Thyroid gland (tissue), 4 donors: ENCODE data around the gene PPP2R2D. TPM values are rescaled to one million over a fixed set of nuclear protein-coding genes. Genes with fewer than 3 reads are reported as not detected.

Experiments used
- DNase-seq, 2 donors: peaks; one replicate each; pipeline ENCODE4 v3.0.0-alpha.2; 2019
- H3K27ac ChIP-seq, 3 donors: fragments of 200-600 bp; sonication (generic); 1 replicate in 2 of 3; 2 replicates in 1 of 3; pipeline ENCODE4 v1.5.1; 2016 to 2019; ENCODE audit warnings: mild to moderate bottlenecking in 1 of 3, moderate library complexity in 1 of 3
- H3K27me3 ChIP-seq: fragments of 200-600 bp; sonication (generic); one replicate; pipeline ENCODE4 v1.5.1; 2019
- H3K36me3 ChIP-seq, 2 donors: fragments of 200-600 bp; sonication (generic); one replicate each; pipeline ENCODE4 v1.5.1; 2016 to 2019
- H3K4me1 ChIP-seq, 2 donors: fragments of 200-600 bp; sonication (generic); one replicate each; pipeline ENCODE4 v1.5.1; 2017 to 2019
- H3K4me3 ChIP-seq, 3 donors: fragments of 200-600 bp; sonication (generic); replicated peaks in 1 of 3; 1 replicate in 2 of 3; 2 replicates in 1 of 3; pipeline ENCODE4 v1.5.1; 2016; ENCODE audit warnings: mild to moderate bottlenecking in 1 of 3
- H3K9me3 ChIP-seq: fragments of 200-600 bp; sonication (generic); one replicate; pipeline ENCODE4 v1.5.1; 2017
- CTCF ChIP-seq, 6 experiments: fragments of 200-600 bp in 3 of 6; fragments of 450-650 bp in 3 of 6; sonication (generic) in 3 of 6; IDR thresholded peaks; one replicate each; pipeline ENCODE4 v1.5.1; 2016 to 2019; ENCODE audit warnings: antibody characterized with exemption in 6 of 6, mild to moderate bottlenecking in 2 of 6, inconsistent platforms in 1 of 6, moderate library complexity in 1 of 6
- POLR2A ChIP-seq, 2 donors: fragments of 450-650 bp; IDR thresholded peaks; one replicate each; pipeline ENCODE4 v1.6.1; 2017; ENCODE audit warnings: antibody characterized with exemption in 2 of 2, mild to moderate bottlenecking in 2 of 2, moderate library complexity in 1 of 2
- WGBS, 2 donors: methylation state at CpG; one replicate each; pipeline ENCODE4 v1.1.5; 2017; 5-methylcytosine and 5-hydroxymethylcytosine counted together
- intact Hi-C: fragments of 100-400 bp; cut with DNase I; formaldehyde crosslinking; loops from one replicate; pipeline ENCODE4 v1.15.1; 2023
- total RNA-seq, 4 donors: library from RNA; depleted of rRNA; stranded (reverse); fragments of >200 nt; gene quantifications; one replicate each; pipeline ENCODE4 v1.2.3, GENCODE V29; 2016

PPP2R2D gene
- total RNA-seq, 4 donors from 2014 or later, result 32.3 to 38.7 (median 33.9) TPM

- TF ChIP-seq CTCF (IDR thresholded peaks at IDR 0.05) (no peak), POLR2A (IDR thresholded peaks at IDR 0.05) (no peak)
- Histone ChIP-seq H3K27ac (no peak overlapping the region), H3K9me3 (no peaks in the 10 kb centered on the region), H3K27me3 (no peaks in the 10 kb centered on the region), H3K4me1 (peaks cover 12 to 14% of the 10 kb centered on the region in 2 donors), H3K4me3 (no peak overlapping the region), H3K36me3 (peaks cover 17 to 22% of the 10 kb centered on the region in 2 donors)
- intact Hi-C loops, result no loop called here
- 96 to 98% methylated on average over 13 of the region's 13 CpGs for WGBS, 2 donors
- no peak for DNase-seq
Measured at GRCh38 chr10:131968949-131969348, 68.1 kb downstream of the PPP2R2D start.

- H3K27me3 ChIP-seq, result no peaks in the 10 kb centered on the region
- intact Hi-C loops, result no loop called here
- peaks cover 12 to 14% of the 10 kb centered on the region in 2 donors for H3K4me1 ChIP-seq
- TF ChIP-seq CTCF (IDR thresholded peaks at IDR 0.05), result no peak
- no peak for TF ChIP-seq POLR2A (IDR thresholded peaks at IDR 0.05)
- no peak overlapping the region for H3K4me3 ChIP-seq
- 94 to 98% methylated on average over 18 of the region's 18 CpGs for WGBS, 2 donors
- peaks cover 12 to 22% of the 10 kb centered on the region in 2 donors for H3K36me3 ChIP-seq
- H3K27ac ChIP-seq, result no peak overlapping the region
- no peaks in the 10 kb centered on the region for H3K9me3 ChIP-seq
- DNase-seq, result no peak
Measured at GRCh38 chr10:131970946-131971345, 70.1 kb downstream of the PPP2R2D start.

GRCh38 chr10:131971591-131971990 is 70.8 kb downstream of the PPP2R2D start:
- no peak for DNase-seq
- 93 to 96% methylated on average over 7 of the region's 7 CpGs for WGBS, 2 donors

GRCh38 chr10:131972474-131973071 is 71.8 kb downstream of the PPP2R2D start:
- peak; percentile 88 to 89 for DNase-seq
- no peak for TF ChIP-seq POLR2A (IDR thresholded peaks at IDR 0.05)
- TF ChIP-seq CTCF (IDR thresholded peaks at IDR 0.05), result no peak
- H3K36me3 ChIP-seq, result peaks cover 11 to 22% of the 10 kb centered on the region in 2 donors
- H3K4me1 ChIP-seq, result peaks cover 12 to 14% of the 10 kb centered on the region in 2 donors
- no peaks in the 10 kb centered on the region for H3K27me3 ChIP-seq
- intact Hi-C loops, result no loop called here
- no peak overlapping the region for H3K4me3 ChIP-seq
- 10% methylated on average over 9 to 11 of the region's 11 CpGs for WGBS, 2 donors
- H3K27ac ChIP-seq, result peak overlapping the region in 2 of 3 donors; percentile 19 to 32
- no peaks in the 10 kb centered on the region for H3K9me3 ChIP-seq

More at GRCh38 chr10:131971591-131971990, 70.8 kb downstream of the PPP2R2D start:
- Histone ChIP-seq H3K36me3 (peaks cover 11 to 22% of the 10 kb centered on the region in 2 donors), H3K4me3 (no peak overlapping the region), H3K4me1 (peaks cover 12 to 14% of the 10 kb centered on the region in 2 donors), H3K27ac (no peak overlapping the region), H3K9me3 (no peaks in the 10 kb centered on the region), H3K27me3 (no peaks in the 10 kb centered on the region)
- TF ChIP-seq POLR2A (IDR thresholded peaks at IDR 0.05) (no peak), CTCF (IDR thresholded peaks at IDR 0.05) (no peak)
- intact Hi-C loops, result no loop called here

GRCh38 chr10:131973160-131973951 is 72.5 kb downstream of the PPP2R2D start:
- H3K27ac ChIP-seq, result peak overlapping the region in 2 of 3 donors; percentile 19 to 32
- H3K36me3 ChIP-seq, result peaks cover 11 to 22% of the 10 kb centered on the region in 2 donors
- WGBS, 2 donors, result 75 to 77% methylated on average over 25 to 32 of the region's 34 CpGs
- H3K4me1 ChIP-seq, result peaks cover 12 to 14% of the 10 kb centered on the region in 2 donors
- H3K27me3 ChIP-seq, result no peaks in the 10 kb centered on the region
- intact Hi-C loops, result no loop called here
- H3K4me3 ChIP-seq, result no peak overlapping the region
- no peak for TF ChIP-seq CTCF (IDR thresholded peaks at IDR 0.05)
- TF ChIP-seq POLR2A (IDR thresholded peaks at IDR 0.05), result no peak
- no peak for DNase-seq
- no peaks in the 10 kb centered on the region for H3K9me3 ChIP-seq
